Right lobe of liver (tissue), 6 donors: Measurements from ENCODE around the gene SLC6A7. TPM values are rescaled to one million over a fixed set of nuclear protein-coding genes. Genes with fewer than 3 reads are reported as not detected.

Experiments
- ATAC-seq, 4 donors: fragments of 200-7000 bp; cut with Tn5 transposase; one replicate each; pipeline ENCODE4 v1.9.1; 2020; ENCODE audit warnings: mild to moderate bottlenecking in 4 of 4, moderate library complexity in 4 of 4
- DNase-seq, 3 donors: peaks; one replicate each; pipeline ENCODE4 v3.0.0-alpha.2; 2020
- H3K27ac ChIP-seq, 3 donors: fragments of 200-600 bp; one replicate each; pipeline ENCODE4 v1.8.0; 2022
- H3K27me3 ChIP-seq, 2 donors: fragments of 200-600 bp; one replicate each; pipeline ENCODE4 v1.8.0; 2022
- H3K36me3 ChIP-seq, 4 donors: fragments of 200-600 bp; sonication (generic) in 1 of 4; one replicate each; pipeline versions ENCODE4 v1.5.1 to v1.8.0; 2017 to 2022; ENCODE audit warnings: control low read depth in 1 of 4
- H3K4me1 ChIP-seq, 4 donors: fragments of 200-600 bp; sonication (generic) in 1 of 4; one replicate each; pipeline versions ENCODE4 v1.5.1 to v1.8.0; 2017 to 2022; ENCODE audit warnings: control low read depth in 1 of 4
- H3K4me3 ChIP-seq, 3 donors: fragments of 200-600 bp; one replicate each; pipeline ENCODE4 v1.8.0; 2022
- H3K9me3 ChIP-seq, 4 donors: fragments of 200-600 bp; sonication (generic) in 1 of 4; one replicate each; pipeline versions ENCODE4 v1.5.1 to v1.8.0; 2017 to 2022; ENCODE audit warnings: control low read depth in 1 of 4
- CTCF ChIP-seq, 4 donors: fragments of 200-600 bp in 3 of 4; fragments of 450-650 bp in 1 of 4; IDR thresholded peaks; one replicate each; pipeline versions ENCODE4 v1.5.1 to v1.8.0; 2016 to 2022; ENCODE audit warnings: antibody characterized with exemption in 4 of 4, mild to moderate bottlenecking in 2 of 4
- POLR2A ChIP-seq: fragments of 450-650 bp; IDR thresholded peaks from one replicate; pipeline ENCODE4 v1.6.1; 2017; ENCODE audit warnings: antibody characterized with exemption, mild to moderate bottlenecking
- WGBS: methylation state at CpG from one replicate; pipeline ENCODE4 v1.1.6; 2018; ENCODE audit warnings: low coverage, low lambda C conversion rate; ENCODE audit not compliant: insufficient coverage; ENCODE audit errors: missing lambda C conversion rate; 5-methylcytosine and 5-hydroxymethylcytosine counted together
- intact Hi-C, 2 donors: fragments of 100-400 bp; cut with DNase I; formaldehyde crosslinking; loops; one replicate each; pipeline versions ENCODE4 v1.11.2 to v1.14.1; 2022
- total RNA-seq, 6 experiments: library from RNA; depleted of rRNA in 2 of 6; stranded (reverse); fragments of >200 nt in 2 of 6; fragmentation: NEBNext Ultra II Directional in 3 of 6; extraction: Animal tissue kit (Norgen Biotek cat#: 25700) in 3 of 6; gene quantifications; one replicate each; pipeline versions ENCODE4 v1.1.0 to v1.2.4, GENCODE V29; 2016 to 2023
- donor health status: DM: no; HTN: yes; CAD: no.
- donor health status: DM: no; HTN: no; CAD: no.
- donor health status: DM: no; HTN: no; CAD: no.
- donor health status: DM: no; HTN: yes; CAD: no.
- donor health status: DM: no; HTN: yes; CAD: no.

SLC6A7 gene
- total RNA-seq, 6 experiments from 2014 or later: not detected

GRCh38 chr5:150181027-150181426 is 8.8 kb upstream of the SLC6A7 start:
- ATAC-seq: no peak
- Histone ChIP-seq H3K36me3 (no peaks in the 10 kb centered on the region), H3K4me3 (no peak overlapping the region), H3K27me3 (no peaks in the 10 kb centered on the region), H3K4me1 (peaks cover 0 to 13% (median 6%) of the 10 kb centered on the region in 4 donors), H3K9me3 (no peaks in the 10 kb centered on the region), H3K27ac (no peak overlapping the region)
- intact Hi-C loops: no loop called here
- no peak for DNase-seq
- TF ChIP-seq POLR2A (no peak), CTCF (IDR thresholded peaks at IDR 0.05) (no peak)
- 60% methylated on average over 5 of the region's 5 CpGs for WGBS

- Histone ChIP-seq H3K36me3 (no peaks in the 10 kb centered on the region), H3K27me3 (no peaks in the 10 kb centered on the region), H3K4me3 (no peak overlapping the region), H3K27ac (no peak overlapping the region), H3K4me1 (peaks cover 0 to 16% (median 7%) of the 10 kb centered on the region in 4 donors), H3K9me3 (no peaks in the 10 kb centered on the region)
- intact Hi-C loops: no loop called here
- no peak for DNase-seq
- ATAC-seq: no peak
- 67% methylated on average over 3 of the region's 9 CpGs for WGBS
- no peak for TF ChIP-seq POLR2A
- TF ChIP-seq CTCF (IDR thresholded peaks at IDR 0.05): no peak
Observed at GRCh38 chr5:150181766-150182545, 7.9 kb upstream of the SLC6A7 start.

- 81% methylated on average over 5 of the region's 10 CpGs for WGBS
- ATAC-seq: no peak
- no peaks in the 10 kb centered on the region for H3K36me3 ChIP-seq
- no peak for DNase-seq
- H3K27me3 ChIP-seq: no peaks in the 10 kb centered on the region
- no peak for TF ChIP-seq POLR2A
- TF ChIP-seq CTCF (IDR thresholded peaks at IDR 0.05): no peak
- no peak overlapping the region for H3K27ac ChIP-seq
- no peaks in the 10 kb centered on the region for H3K9me3 ChIP-seq
- H3K4me1 ChIP-seq: peaks cover 0 to 16% (median 7%) of the 10 kb centered on the region in 4 donors
- intact Hi-C loops: no loop called here
- no peak overlapping the region for H3K4me3 ChIP-seq
Observed at GRCh38 chr5:150182774-150183173, 7.1 kb upstream of the SLC6A7 start.

- H3K9me3 ChIP-seq: no peaks in the 10 kb centered on the region
- TF ChIP-seq POLR2A: no peak
- TF ChIP-seq CTCF (IDR thresholded peaks at IDR 0.05): no peak
- peaks cover 0 to 16% (median 7%) of the 10 kb centered on the region in 4 donors for H3K4me1 ChIP-seq
- H3K36me3 ChIP-seq: no peaks in the 10 kb centered on the region
- 80% methylated on average over 1 of the region's 12 CpGs for WGBS
- no peak overlapping the region for H3K27ac ChIP-seq
- intact Hi-C loops: no loop called here
- DNase-seq: no peak
- H3K4me3 ChIP-seq: no peak overlapping the region
- H3K27me3 ChIP-seq: no peaks in the 10 kb centered on the region
- ATAC-seq: no peak
Observed at GRCh38 chr5:150183436-150183835, 6.4 kb upstream of the SLC6A7 start.
